Caco-2 (cell line): Measurements from ENCODE around the gene SLC29A3. TPM values are rescaled to one million over a fixed set of nuclear protein-coding genes. Genes with fewer than 3 reads are reported as not detected.

Source experiments
- BruUV-seq: library from RNA; stranded (reverse); fragments of 400-500 nt; replicated peaks from 2 replicates; lab custom pipeline; 2021; lab: Mats Ljungman, UMichigan
- CTCF ChIA-PET: fragments of 300-600 bp; sonication (Branson Sonifier 250); formaldehyde crosslinking; loops from one replicate; lab custom pipeline; 2022; ENCODE audit warnings: antibody characterized with exemption; lab: Charles Lee
- POLR2A ChIA-PET: fragments of 300-600 bp; sonication (Branson Sonifier 250); formaldehyde crosslinking; loops from one replicate; lab custom pipeline; 2022; ENCODE audit warnings: antibody characterized with exemption; lab: Charles Lee
- DNase-seq, 2 experiments: peaks; one replicate each; pipeline versions ENCODE4 v3.0.0 to v3.0.0-alpha.2; 2020 to 2022
- H3K27me3 ChIP-seq: replicated peaks from 2 replicates; pipeline ENCODE4 v1.6.0; 2011; ENCODE audit warnings: low read length; ENCODE audit not compliant: control insufficient read depth, insufficient read depth
- H3K36me3 ChIP-seq: 2 replicates; pipeline ENCODE4 v1.5.1; 2011; ENCODE audit warnings: low read length; ENCODE audit not compliant: control insufficient read depth, insufficient read depth
- H3K4me1 ChIP-seq: fragments of 250-450 bp; sonication (Bioruptor Pico); 2 replicates; pipeline ENCODE4 v1.5.1; 2020; ENCODE audit warnings: mild to moderate bottlenecking
- H3K4me3 ChIP-seq: 2 replicates; pipeline ENCODE4 v1.5.1; 2011; ENCODE audit warnings: low read depth, mild to moderate bottlenecking, control low read depth, low read length
- H3K9me3 ChIP-seq: fragments of 250-450 bp; sonication (Bioruptor Pico); 2 replicates; pipeline ENCODE4 v1.5.1; 2020; ENCODE audit warnings: mild to moderate bottlenecking, moderate library complexity
- H3K27ac Mint-ChIP-seq: one replicate; pipeline ENCODE4 v1.8.0; 2022; ENCODE audit warnings: mixed read lengths; ENCODE audit not compliant: unreplicated experiment
- H3K27me3 Mint-ChIP-seq: one replicate; pipeline ENCODE4 v1.8.0; 2022; ENCODE audit warnings: mixed read lengths; ENCODE audit not compliant: insufficient read depth, unreplicated experiment
- H3K36me3 Mint-ChIP-seq: one replicate; pipeline ENCODE4 v1.8.0; 2022; ENCODE audit warnings: mild to moderate bottlenecking, mixed read lengths; ENCODE audit not compliant: insufficient read depth, unreplicated experiment
- H3K4me1 Mint-ChIP-seq: one replicate; pipeline ENCODE4 v1.8.0; 2022; ENCODE audit warnings: low read depth, mixed read lengths; ENCODE audit not compliant: unreplicated experiment
- H3K4me3 Mint-ChIP-seq: one replicate; pipeline ENCODE4 v1.8.0; 2022; ENCODE audit warnings: mild to moderate bottlenecking, moderate library complexity, mixed read lengths; ENCODE audit not compliant: unreplicated experiment
- H3K9me3 Mint-ChIP-seq: one replicate; pipeline ENCODE4 v1.8.0; 2022; ENCODE audit warnings: mixed read lengths; ENCODE audit not compliant: unreplicated experiment
- CTCF ChIP-seq, 2 experiments: fragments of 200-600 bp in 1 of 2; IDR thresholded peaks; 1 replicate in 1 of 2; 2 replicates in 1 of 2; pipeline versions ENCODE4 v1.5.1 to v1.8.0; 2011 to 2022; ENCODE audit warnings: antibody characterized with exemption in 1 of 2, control low read depth in 1 of 2, inconsistent platforms in 1 of 2, low read depth in 1 of 2, low read length in 1 of 2, mild to moderate bottlenecking in 1 of 2, moderate library complexity in 1 of 2; ENCODE audit not compliant: insufficient read depth in 1 of 2, severe bottlenecking in 1 of 2, unreplicated experiment in 1 of 2
- intact Hi-C: fragments of 100-400 bp; cut with micrococcal nuclease; formaldehyde crosslinking; loops from one replicate; pipeline ENCODE4 v1.10.0; 2022; ENCODE audit not compliant: unreplicated experiment
- total RNA-seq: library from RNA; stranded (reverse); gene quantifications from 2 replicates; pipeline ENCODE4 v1.2.3, GENCODE V29; 2022

The SLC29A3 gene
- total RNA-seq, 1 experiment from 2014 or later: 20.7 TPM

GRCh38 chr10:71378336-71379117, 59.5 kb downstream of the SLC29A3 start:
- no TSS peak for BruUV-seq
- H3K4me1 ChIP-seq: peaks cover 21% of the 10 kb centered on the region; the same call in 1 of the 2 replicates
- no peaks in the 10 kb centered on the region for H3K9me3 ChIP-seq
- no peaks in the 10 kb centered on the region for H3K36me3 Mint-ChIP-seq
- peaks cover 14% of the 10 kb centered on the region for H3K4me1 Mint-ChIP-seq
- no peaks in the 10 kb centered on the region for H3K36me3 ChIP-seq
- CTCF ChIA-PET: interaction anchor here (0.8 to 3.8 kb wide), 4 partner anchors 9 to 134 kb away, joined by 3 to 50 read pairs (median 4); partner anchors contain the start of gene SLC29A3
- H3K27ac Mint-ChIP-seq: no peak overlapping the region
- H3K27me3 Mint-ChIP-seq: no peaks in the 10 kb centered on the region
- intact Hi-C loops: no loop called here
- DNase-seq: no peak
- H3K9me3 Mint-ChIP-seq: no peaks in the 10 kb centered on the region
- no peak for TF ChIP-seq CTCF (IDR thresholded peaks at IDR 0.05; ENCODE audit: insufficient read depth in 1 of 2, low read depth in 1 of 2, low read length in 1 of 2, severe bottlenecking in 1 of 2, unreplicated experiment in 1 of 2)
- POLR2A ChIA-PET: interaction anchor here (1.2 kb wide), 1 partner anchor 35 kb away, joined by 4 read pairs; no protein-coding TSS in a partner anchor
- no peak overlapping the region for H3K4me3 ChIP-seq
- H3K27me3 ChIP-seq: no peaks in the 10 kb centered on the region
- no peak overlapping the region for H3K4me3 Mint-ChIP-seq

DNA sequence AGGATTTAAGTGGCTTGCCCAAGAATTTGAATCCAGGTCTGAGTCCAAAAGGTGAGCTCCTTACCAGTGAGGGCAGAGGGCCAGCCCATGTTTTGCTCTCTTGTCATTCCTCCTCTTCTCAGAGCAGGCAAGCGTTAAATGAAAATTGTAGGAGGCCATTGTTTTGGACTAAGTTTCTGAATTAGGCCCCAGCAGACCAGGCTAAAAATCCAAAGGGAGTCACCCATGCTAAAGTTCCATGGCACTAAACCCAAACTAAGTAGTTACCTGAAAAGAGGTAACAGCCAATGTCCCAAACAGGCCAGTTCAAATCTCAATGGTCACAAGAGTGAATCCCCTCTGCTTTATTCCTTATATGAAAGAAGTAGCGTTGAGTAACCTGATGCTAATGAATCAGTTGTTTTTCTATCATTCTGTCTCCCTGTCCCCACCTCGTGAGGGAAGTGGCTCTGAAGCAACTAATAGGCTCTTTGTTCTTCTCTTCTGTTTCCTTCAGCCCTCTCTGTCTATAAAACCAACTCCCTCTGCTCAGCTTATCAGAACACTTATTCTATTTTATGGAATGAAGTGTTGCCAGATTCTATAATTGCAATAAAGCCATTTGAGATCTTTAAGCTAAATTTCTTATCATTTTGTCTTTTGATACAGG, 60.2 kb downstream of the SLC29A3 start:
- no peak for TF ChIP-seq CTCF (IDR thresholded peaks at IDR 0.05; ENCODE audit: insufficient read depth in 1 of 2, low read depth in 1 of 2, low read length in 1 of 2, severe bottlenecking in 1 of 2, unreplicated experiment in 1 of 2)
- Mint-ChIP-seq H3K36me3 (no peaks in the 10 kb centered on the region), H3K27ac (no peak overlapping the region), H3K4me3 (no peak overlapping the region), H3K9me3 (no peaks in the 10 kb centered on the region), H3K27me3 (no peaks in the 10 kb centered on the region), H3K4me1 (peaks cover 14% of the 10 kb centered on the region)
- H3K27me3 ChIP-seq: no peaks in the 10 kb centered on the region
- peaks cover 21% of the 10 kb centered on the region; the same call in 1 of the 2 replicates for H3K4me1 ChIP-seq
- no peak overlapping the region for H3K4me3 ChIP-seq
- H3K9me3 ChIP-seq: no peaks in the 10 kb centered on the region
- POLR2A ChIA-PET: interaction anchor here (1.2 kb wide), 1 partner anchor 36 kb away, joined by 4 read pairs; no protein-coding TSS in a partner anchor
- intact Hi-C loops: no loop called here
- DNase-seq: no peak
- H3K36me3 ChIP-seq: no peaks in the 10 kb centered on the region
- CTCF ChIA-PET: interaction anchor here (1.1 to 3.8 kb wide), 3 partner anchors 10 to 133 kb away, joined by 3 to 50 read pairs (median 5); partner anchors contain the start of gene SLC29A3
- no TSS peak for BruUV-seq

DNA sequence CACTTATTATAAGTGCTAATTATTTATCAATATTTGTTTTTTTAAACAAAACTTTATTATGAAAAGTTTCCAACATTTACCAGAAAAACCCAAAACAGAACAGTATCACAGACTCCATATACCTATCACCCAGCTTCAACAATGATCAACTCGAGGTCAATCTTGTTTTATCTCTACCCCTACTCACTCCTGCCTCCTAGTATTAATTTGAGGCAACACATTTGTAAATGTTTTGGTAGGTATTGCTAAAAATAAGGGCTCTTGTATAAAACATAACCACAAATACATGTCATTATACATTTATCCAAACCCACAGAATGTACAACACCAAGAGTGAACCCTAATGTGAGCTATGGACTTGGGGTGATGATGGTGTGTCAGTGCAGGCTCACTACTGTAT, 61.8 kb downstream of the SLC29A3 start:
- Mint-ChIP-seq H3K4me1 (peaks cover 10% of the 10 kb centered on the region), H3K9me3 (no peaks in the 10 kb centered on the region), H3K4me3 (no peak overlapping the region), H3K27me3 (no peaks in the 10 kb centered on the region), H3K36me3 (no peaks in the 10 kb centered on the region), H3K27ac (no peak overlapping the region)
- Histone ChIP-seq H3K9me3 (no peaks in the 10 kb centered on the region), H3K4me3 (no peak overlapping the region), H3K4me1 (peaks cover 20% of the 10 kb centered on the region; the same call in 1 of the 2 replicates), H3K36me3 (no peaks in the 10 kb centered on the region), H3K27me3 (no peaks in the 10 kb centered on the region)
- ChIA-PET POLR2A (no interaction called here), CTCF (interaction anchor here (0.8 kb wide), 1 partner anchor 272 kb away, joined by 3 read pairs; no protein-coding TSS in a partner anchor)
- intact Hi-C loops: no loop called here
- no peak for DNase-seq
- BruUV-seq: no TSS peak
- TF ChIP-seq CTCF (IDR thresholded peaks at IDR 0.05; ENCODE audit: insufficient read depth in 1 of 2, low read depth in 1 of 2, low read length in 1 of 2, severe bottlenecking in 1 of 2, unreplicated experiment in 1 of 2): no peak
